HuH-7.5 (cell line): ENCODE measurements around the gene KRTAP10-10.
"Not testable (repeated sequence)": the region's sequence is repeated elsewhere in the genome, so short reads cannot be mapped to it uniquely, and the experiment has no call there.

Source experiments
- DNase-seq: peaks from one replicate; pipeline ENCODE4 v3.0.0; 2011; ENCODE audit warnings: low spot score

Gene KRTAP10-10

GRCh38 chr21:44650973-44651675 is 14.0 kb downstream of the KRTAP10-10 start:
- no peak for DNase-seq

- no peak for DNase-seq
These were observed 16.0 kb downstream of the KRTAP10-10 start for GRCh38 chr21:44653123-44653522.

- no peak for DNase-seq
These were observed 16.8 kb downstream of the KRTAP10-10 start for GRCh38 chr21:44653656-44654575.

- no peak for DNase-seq
These were observed 17.5 kb downstream of the KRTAP10-10 start, which contains the start of gene KRTAP12-4 for GRCh38 chr21:44654576-44655175. Gene KRTAP12-4 (minus strand): TSS chr21:44654659. CDS start chr21:44654614, 45 bp downstream.

- DNase-seq: no peak
These were observed 19.7 kb downstream of the KRTAP10-10 start for GRCh38 chr21:44656868-44657267.

GRCh38 chr21:44657635-44658540 is 20.7 kb downstream of the KRTAP10-10 start, which contains the start of gene KRTAP12-3:
Gene KRTAP12-3 (plus strand): TSS chr21:44657932. CDS start chr21:44657980, 48 bp downstream.
- DNase-seq: no peak

GRCh38 chr21:44658541-44658910 is 21.4 kb downstream of the KRTAP10-10 start:
- DNase-seq: no peak

- DNase-seq: no peak
These were observed 21.9 kb downstream of the KRTAP10-10 start for GRCh38 chr21:44658913-44659595.

- DNase-seq: not testable (repeated sequence)
These were observed 24.4 kb downstream of the KRTAP10-10 start for GRCh38 chr21:44661567-44661966.

- no peak for DNase-seq
These were observed 27.5 kb downstream of the KRTAP10-10 start for GRCh38 chr21:44664691-44665090.

- DNase-seq: no peak
These were observed 29.5 kb downstream of the KRTAP10-10 start, which contains the start of gene KRTAP12-2 for GRCh38 chr21:44666401-44667320. Gene KRTAP12-2 (minus strand): TSS chr21:44666927. CDS start chr21:44666886, 41 bp downstream.

GRCh38 chr21:44667612-44668011 is 30.5 kb downstream of the KRTAP10-10 start:
- no peak for DNase-seq

- DNase-seq: no peak
These were observed 33.7 kb downstream of the KRTAP10-10 start for GRCh38 chr21:44670642-44671432.

GRCh38 chr21:44671911-44672310 is 34.8 kb downstream of the KRTAP10-10 start:
- DNase-seq: no peak

- DNase-seq: no peak
These were observed 40.7 kb downstream of the KRTAP10-10 start for GRCh38 chr21:44677881-44678280.

- DNase-seq: no peak
These were observed 44.0 kb downstream of the KRTAP10-10 start for GRCh38 chr21:44681152-44681551.

GRCh38 chr21:44681861-44682579 is 44.9 kb downstream of the KRTAP10-10 start, which contains the start of gene KRTAP12-1:
Gene KRTAP12-1 (minus strand): TSS chr21:44682163. CDS start chr21:44682123, 40 bp downstream.
- no peak for DNase-seq

- no peak for DNase-seq
These were observed 45.5 kb downstream of the KRTAP10-10 start for GRCh38 chr21:44682580-44683151.
